Fibroblast of mammary gland (primary cell): ENCODE results near the gene OR2T11.
A peak's percentile ranks its signal among the peaks of the same experiment; 100 is the strongest.
"Not testable (repeated sequence)": the region's sequence is repeated elsewhere in the genome, so short reads cannot be mapped to it uniquely, and the experiment has no call there.

Source experiments
- DNase-seq: peaks from one replicate; pipeline ENCODE4 v3.0.0-alpha.2; 2010; ENCODE audit warnings: low read depth
- H3K4me3 ChIP-seq: 2 replicates; pipeline ENCODE4 v1.5.1; 2011; ENCODE audit warnings: low read depth, mild to moderate bottlenecking, low read length, moderate library complexity; ENCODE audit not compliant: control insufficient read depth
- TF ChIP-seq, protein P1 (sequence below): conservative IDR thresholded peaks from 2 replicates; pipeline ENCODE4 v1.5.1; 2011; ENCODE audit warnings: low read depth, low read length, inconsistent platforms; ENCODE audit not compliant: control insufficient read depth, insufficient read depth

Gene OR2T11, protein sequence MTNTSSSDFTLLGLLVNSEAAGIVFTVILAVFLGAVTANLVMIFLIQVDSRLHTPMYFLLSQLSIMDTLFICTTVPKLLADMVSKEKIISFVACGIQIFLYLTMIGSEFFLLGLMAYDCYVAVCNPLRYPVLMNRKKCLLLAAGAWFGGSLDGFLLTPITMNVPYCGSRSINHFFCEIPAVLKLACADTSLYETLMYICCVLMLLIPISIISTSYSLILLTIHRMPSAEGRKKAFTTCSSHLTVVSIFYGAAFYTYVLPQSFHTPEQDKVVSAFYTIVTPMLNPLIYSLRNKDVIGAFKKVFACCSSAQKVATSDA

GRCh38 chr1:248634991-248635390, at the start of gene OR2T11:
TSS of gene OR2T11 (minus strand) at chr1:248635091. CDS start at chr1:248627128, 7,963 bp downstream.
- not testable (repeated sequence) for H3K4me3 ChIP-seq, DNase-seq

GRCh38 chr1:248681651-248682050, 46.8 kb upstream of the OR2T11 start:
- H3K4me3 ChIP-seq: no peak overlapping the region
- TF ChIP-seq, protein P1, sequence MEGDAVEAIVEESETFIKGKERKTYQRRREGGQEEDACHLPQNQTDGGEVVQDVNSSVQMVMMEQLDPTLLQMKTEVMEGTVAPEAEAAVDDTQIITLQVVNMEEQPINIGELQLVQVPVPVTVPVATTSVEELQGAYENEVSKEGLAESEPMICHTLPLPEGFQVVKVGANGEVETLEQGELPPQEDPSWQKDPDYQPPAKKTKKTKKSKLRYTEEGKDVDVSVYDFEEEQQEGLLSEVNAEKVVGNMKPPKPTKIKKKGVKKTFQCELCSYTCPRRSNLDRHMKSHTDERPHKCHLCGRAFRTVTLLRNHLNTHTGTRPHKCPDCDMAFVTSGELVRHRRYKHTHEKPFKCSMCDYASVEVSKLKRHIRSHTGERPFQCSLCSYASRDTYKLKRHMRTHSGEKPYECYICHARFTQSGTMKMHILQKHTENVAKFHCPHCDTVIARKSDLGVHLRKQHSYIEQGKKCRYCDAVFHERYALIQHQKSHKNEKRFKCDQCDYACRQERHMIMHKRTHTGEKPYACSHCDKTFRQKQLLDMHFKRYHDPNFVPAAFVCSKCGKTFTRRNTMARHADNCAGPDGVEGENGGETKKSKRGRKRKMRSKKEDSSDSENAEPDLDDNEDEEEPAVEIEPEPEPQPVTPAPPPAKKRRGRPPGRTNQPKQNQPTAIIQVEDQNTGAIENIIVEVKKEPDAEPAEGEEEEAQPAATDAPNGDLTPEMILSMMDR: no peak

GRCh38 chr1:248670003-248670402, 35.1 kb upstream of the OR2T11 start:
- DNase-seq: peak; percentile 6
- no peak overlapping the region for H3K4me3 ChIP-seq
- TF ChIP-seq, protein P1: no peak

More at GRCh38 chr1:248681651-248682050, 46.8 kb upstream of the OR2T11 start:
- DNase-seq: no peak

GRCh38 chr1:248663453-248664328, 28.8 kb upstream of the OR2T11 start:
- H3K4me3 ChIP-seq, DNase-seq: not testable (repeated sequence)

- not testable (repeated sequence) for DNase-seq, H3K4me3 ChIP-seq
These were observed 21.9 kb upstream of the OR2T11 start for GRCh38 chr1:248656797-248657196.

DNA sequence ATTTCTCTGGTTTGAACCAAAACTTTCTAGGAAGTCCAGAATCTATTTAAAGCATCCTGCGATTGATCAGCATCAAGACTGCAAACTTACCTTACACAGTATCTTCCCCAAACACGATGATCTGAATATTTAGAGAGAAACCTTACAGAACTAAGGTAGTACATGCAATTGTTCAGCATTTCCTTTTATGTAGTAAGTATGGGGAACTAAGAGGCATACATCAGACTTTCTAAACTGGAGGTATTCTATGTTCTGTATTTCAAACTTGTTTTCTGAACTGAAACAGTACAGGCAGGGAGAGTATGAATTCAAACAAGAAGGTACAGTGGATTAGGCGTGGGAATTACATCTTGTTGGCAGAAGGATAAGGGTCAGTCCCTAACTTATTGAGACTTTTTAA, 20.5 kb upstream of the OR2T11 start, which contains the start of gene OR2T27:
TSS of gene OR2T27 (minus strand) at position 175 of the 400 bp plus-strand sequence. CDS start 4,644 bp downstream, outside the sequence.
- not testable (repeated sequence) for DNase-seq, H3K4me3 ChIP-seq

DNA sequence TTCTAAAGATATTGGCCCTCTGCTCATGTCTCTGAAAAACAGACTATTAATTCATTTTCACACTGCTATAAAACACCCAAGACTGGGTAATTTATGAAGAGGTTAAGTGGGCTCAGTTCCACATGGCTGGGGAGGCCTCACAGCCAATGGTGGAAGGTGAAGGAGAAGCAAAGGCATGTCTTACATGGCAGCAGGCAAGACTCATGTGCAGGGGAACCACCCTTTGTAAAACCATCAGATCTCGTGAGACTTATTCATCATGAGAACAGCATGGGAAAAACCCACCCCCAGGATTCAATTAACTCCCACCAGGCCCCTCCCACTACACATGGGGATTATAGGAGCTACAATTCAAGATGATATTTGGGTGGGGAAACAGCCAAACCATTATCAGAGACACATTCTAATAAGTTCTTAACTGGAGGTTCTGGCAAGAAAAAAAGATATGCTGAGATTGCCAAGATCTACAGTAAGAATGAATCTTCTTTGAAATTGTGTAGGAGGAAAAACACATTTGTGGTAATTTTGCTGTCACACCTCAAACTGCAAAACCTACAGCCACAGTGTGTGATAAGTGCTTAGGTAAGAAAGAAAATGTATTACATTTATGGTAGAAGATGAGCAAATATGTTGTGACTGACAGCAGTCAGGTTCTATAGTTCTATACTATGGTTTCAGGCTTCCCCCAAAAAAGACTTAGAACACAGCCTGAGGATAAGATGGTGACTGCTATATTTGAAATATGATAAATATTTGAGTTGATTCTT, 14.1 kb upstream of the OR2T11 start:
- H3K4me3 ChIP-seq, DNase-seq: not testable (repeated sequence)

DNA sequence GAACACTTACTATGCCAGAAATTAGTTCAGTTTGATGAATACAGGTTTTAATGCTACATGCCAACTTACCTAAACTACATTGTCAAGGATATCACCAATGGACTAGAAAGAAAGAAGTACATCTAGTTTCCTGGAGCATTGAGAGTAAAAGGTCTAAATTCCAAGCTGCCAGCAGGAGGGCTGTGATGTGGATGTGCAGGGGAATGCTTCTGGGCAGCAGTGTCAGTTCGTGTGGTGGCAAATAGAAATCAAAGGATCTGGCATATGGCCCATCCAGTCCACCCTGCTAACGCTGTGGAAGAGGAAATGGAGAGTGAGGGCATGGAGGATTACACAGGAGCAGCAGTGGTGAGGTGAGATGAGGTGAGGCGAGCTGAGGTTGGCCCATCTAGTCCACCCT, 10.3 kb upstream of the OR2T11 start, which contains the start of gene OR2T35:
TSS of gene OR2T35 (minus strand) at position 101 of the 400 bp plus-strand sequence. CDS start 6,020 bp downstream, outside the sequence.
- H3K4me3 ChIP-seq, DNase-seq: not testable (repeated sequence)

GRCh38 chr1:248642971-248643651, 8.2 kb upstream of the OR2T11 start:
- DNase-seq, H3K4me3 ChIP-seq: not testable (repeated sequence)

GRCh38 chr1:248641583-248641982, 6.7 kb upstream of the OR2T11 start:
- not testable (repeated sequence) for H3K4me3 ChIP-seq, DNase-seq

GRCh38 chr1:248640906-248641305, 6.0 kb upstream of the OR2T11 start:
- DNase-seq, H3K4me3 ChIP-seq: not testable (repeated sequence)

GRCh38 chr1:248639652-248640051, 4.8 kb upstream of the OR2T11 start:
- H3K4me3 ChIP-seq, DNase-seq: not testable (repeated sequence)

GRCh38 chr1:248636612-248637011, 1.7 kb upstream of the OR2T11 start:
- not testable (repeated sequence) for H3K4me3 ChIP-seq, DNase-seq
